Kidney epithelial cell (primary cell): ENCODE measurements around the gene SCMH1. TPM values are rescaled to one million over a fixed set of nuclear protein-coding genes. Genes with fewer than 3 reads are reported as not detected.
A peak's percentile ranks its signal among the peaks of the same experiment; 100 is the strongest.

ENCODE experiments used
- DNase-seq: peaks from one replicate; pipeline ENCODE4 v3.0.0-alpha.2; 2010; ENCODE audit warnings: low read depth
- H3K27me3 ChIP-seq: 2 replicates; pipeline ENCODE4 v1.6.0; 2011; ENCODE audit warnings: low read length; ENCODE audit not compliant: control insufficient read depth, insufficient read depth
- H3K36me3 ChIP-seq: 2 replicates; pipeline ENCODE4 v1.5.1; 2011; ENCODE audit warnings: low read length; ENCODE audit not compliant: control insufficient read depth, insufficient read depth
- H3K4me3 ChIP-seq: 2 replicates; pipeline ENCODE4 v1.5.1; 2011; ENCODE audit warnings: low read depth, mild to moderate bottlenecking, control low read depth, low read length
- total RNA-seq: library from RNA; depleted of rRNA; stranded (reverse); fragments of >200 nt; gene quantifications from 2 replicates; pipeline ENCODE4 v1.2.3, GENCODE V29; 2015
- TF ChIP-seq, protein P1 (sequence below): IDR thresholded peaks from 2 replicates; pipeline ENCODE4 v1.5.1; 2011; ENCODE audit warnings: mild to moderate bottlenecking, moderate library complexity, low read length, control low read depth, inconsistent platforms; ENCODE audit not compliant: insufficient read depth, poor library complexity, severe bottlenecking

Gene SCMH1
- total RNA-seq, 1 donor from 2014 or later = 24.3 TPM

DNA sequence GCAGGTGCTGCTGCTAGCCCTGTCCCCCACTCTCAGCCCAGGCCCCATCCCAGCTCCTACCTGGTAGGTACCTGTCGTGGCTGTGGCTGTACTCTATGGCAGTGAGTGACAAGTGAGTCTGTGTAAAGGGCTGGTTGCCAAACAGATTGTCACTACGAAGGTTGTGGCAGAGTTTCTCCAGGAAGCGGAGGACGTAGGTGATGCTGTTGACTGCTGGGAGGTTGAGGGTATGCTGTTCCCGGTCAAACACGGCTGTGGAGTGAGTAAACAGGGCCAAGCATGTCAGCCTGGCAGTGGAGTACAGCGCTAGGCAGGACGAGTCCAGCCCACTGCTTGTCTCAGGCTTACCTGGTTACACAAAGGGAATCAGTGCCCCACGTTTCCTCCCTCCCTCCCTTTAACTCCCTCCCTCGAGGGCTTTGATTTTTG is 195.7 kb downstream of the SCMH1 start:
- H3K27me3 ChIP-seq = no peaks in the 10 kb centered on the region
- H3K36me3 ChIP-seq = no peaks in the 10 kb centered on the region
- TF ChIP-seq, protein P1, sequence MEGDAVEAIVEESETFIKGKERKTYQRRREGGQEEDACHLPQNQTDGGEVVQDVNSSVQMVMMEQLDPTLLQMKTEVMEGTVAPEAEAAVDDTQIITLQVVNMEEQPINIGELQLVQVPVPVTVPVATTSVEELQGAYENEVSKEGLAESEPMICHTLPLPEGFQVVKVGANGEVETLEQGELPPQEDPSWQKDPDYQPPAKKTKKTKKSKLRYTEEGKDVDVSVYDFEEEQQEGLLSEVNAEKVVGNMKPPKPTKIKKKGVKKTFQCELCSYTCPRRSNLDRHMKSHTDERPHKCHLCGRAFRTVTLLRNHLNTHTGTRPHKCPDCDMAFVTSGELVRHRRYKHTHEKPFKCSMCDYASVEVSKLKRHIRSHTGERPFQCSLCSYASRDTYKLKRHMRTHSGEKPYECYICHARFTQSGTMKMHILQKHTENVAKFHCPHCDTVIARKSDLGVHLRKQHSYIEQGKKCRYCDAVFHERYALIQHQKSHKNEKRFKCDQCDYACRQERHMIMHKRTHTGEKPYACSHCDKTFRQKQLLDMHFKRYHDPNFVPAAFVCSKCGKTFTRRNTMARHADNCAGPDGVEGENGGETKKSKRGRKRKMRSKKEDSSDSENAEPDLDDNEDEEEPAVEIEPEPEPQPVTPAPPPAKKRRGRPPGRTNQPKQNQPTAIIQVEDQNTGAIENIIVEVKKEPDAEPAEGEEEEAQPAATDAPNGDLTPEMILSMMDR = no peak
- no peak overlapping the region for H3K4me3 ChIP-seq
- no peak for DNase-seq

DNA sequence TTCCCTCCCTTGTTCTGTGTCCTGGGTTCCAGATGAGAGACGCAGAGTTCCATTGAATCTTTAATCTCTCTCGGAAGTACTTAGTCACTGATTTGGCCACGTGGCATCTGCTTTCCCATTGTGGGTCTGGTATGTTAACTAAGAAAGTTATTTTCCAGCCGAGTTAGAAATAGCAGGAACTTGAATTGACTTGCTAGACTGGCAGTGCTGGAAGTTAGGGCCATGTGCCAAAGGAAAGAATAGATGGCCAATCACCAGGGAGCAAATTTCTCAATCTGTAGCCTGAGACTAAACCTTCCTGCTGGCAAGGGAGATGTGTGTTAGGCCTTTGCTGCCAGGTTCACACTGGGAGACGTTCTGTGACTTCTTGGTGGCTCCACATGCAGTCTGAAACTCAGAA is 196.4 kb downstream of the SCMH1 start:
- no peak overlapping the region for H3K4me3 ChIP-seq
- DNase-seq = peak; percentile 23

DNA sequence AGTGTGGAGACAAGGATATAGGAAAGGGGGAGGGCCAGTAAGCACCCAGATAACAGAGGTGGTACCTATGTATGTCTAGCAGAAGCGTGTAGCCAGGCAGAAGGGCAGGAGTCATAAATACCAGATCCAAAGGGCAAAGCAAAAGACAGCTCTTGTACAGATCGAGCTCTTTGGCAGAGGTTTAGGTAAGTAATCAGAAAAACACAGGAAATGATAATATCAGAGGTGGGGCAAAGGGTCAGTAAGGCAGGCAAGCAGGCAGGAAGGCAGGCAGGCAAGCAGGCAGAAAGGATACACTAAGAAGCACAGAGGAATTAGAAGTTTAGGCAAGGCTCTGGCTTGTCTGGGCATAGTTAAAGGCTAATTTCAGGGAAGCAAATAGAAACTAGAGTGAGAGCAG is 197.9 kb downstream of the SCMH1 start:
- H3K4me3 ChIP-seq = no peak overlapping the region
- no peaks in the 10 kb centered on the region for H3K36me3 ChIP-seq
- no peak for DNase-seq
- TF ChIP-seq, protein P1 = no peak
- no peaks in the 10 kb centered on the region for H3K27me3 ChIP-seq

More for the DNA sequence above, 196.4 kb downstream of the SCMH1 start:
- TF ChIP-seq, protein P1 = no peak
- Histone ChIP-seq H3K36me3 (no peaks in the 10 kb centered on the region), H3K27me3 (no peaks in the 10 kb centered on the region)

- DNase-seq = no peak
- no peaks in the 10 kb centered on the region for H3K36me3 ChIP-seq
- H3K27me3 ChIP-seq = no peaks in the 10 kb centered on the region
- no peak overlapping the region for H3K4me3 ChIP-seq
- TF ChIP-seq, protein P1 = no peak
These were observed 200.4 kb downstream of the SCMH1 start for GRCh38 chr1:41041614-41042270.

DNA sequence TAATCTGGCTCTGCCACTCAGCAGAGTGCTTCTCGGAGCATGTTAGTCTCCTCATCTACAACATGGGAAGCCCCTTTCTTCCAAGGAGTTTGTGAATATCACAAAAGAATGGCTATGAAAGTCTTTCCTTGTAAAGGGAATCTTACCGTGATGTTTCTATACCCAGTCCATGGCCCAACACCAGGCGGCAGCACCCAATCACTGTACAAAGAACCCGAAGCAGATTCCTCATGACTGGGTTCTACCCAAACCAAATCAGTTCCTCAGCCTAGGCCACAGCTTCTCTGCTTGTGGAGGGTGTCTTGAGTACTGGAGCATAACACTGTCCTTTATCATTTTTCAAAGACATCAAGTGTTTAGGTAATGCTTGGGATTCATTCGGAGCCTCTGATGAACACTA is 204.0 kb downstream of the SCMH1 start:
- Histone ChIP-seq H3K36me3 (no peaks in the 10 kb centered on the region), H3K27me3 (no peaks in the 10 kb centered on the region), H3K4me3 (no peak overlapping the region)
- no peak for DNase-seq
- TF ChIP-seq, protein P1 = peak; percentile 12

DNA sequence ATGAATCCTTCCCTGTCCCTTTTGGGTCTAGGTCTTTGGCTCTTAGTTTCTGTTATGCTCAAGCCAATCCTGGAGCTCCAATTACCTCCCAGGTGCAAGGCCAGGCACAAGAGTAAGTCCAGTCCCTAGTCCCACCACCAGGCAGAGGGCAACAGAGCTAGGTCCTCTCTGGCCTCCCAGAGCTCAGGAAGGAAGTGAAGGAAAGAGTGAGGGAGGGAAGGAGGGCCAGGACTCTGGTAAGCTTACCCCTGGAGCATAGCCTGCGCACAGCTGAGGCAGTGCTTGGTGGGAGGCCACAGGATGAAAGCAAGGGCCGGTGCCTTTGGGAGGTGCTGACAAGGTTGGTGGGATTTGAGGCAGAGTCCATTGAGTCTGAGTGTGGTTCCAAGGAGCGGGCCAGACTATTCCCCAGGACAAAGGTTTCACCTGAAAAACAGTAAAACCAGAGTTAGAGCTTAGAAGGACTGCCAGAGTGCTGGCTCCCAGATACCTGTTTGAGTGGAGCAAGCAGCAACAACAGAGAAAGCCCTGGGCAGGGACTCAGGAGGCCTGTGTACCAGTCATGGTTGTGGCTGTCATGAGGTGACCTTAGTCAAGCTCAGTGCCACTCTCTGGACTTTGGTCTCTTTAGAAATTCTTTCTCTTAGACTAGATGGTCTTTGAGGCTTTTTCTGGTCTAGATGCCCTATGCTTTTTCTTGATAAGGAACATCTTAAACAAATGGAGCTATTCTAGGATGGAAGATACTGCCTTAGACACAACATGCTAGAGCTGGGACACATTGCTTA is 204.8 kb downstream of the SCMH1 start:
- TF ChIP-seq, protein P1 = no peak
- H3K36me3 ChIP-seq = no peaks in the 10 kb centered on the region

More for the DNA sequence above, 204.8 kb downstream of the SCMH1 start:
- no peak for DNase-seq
- no peaks in the 10 kb centered on the region for H3K27me3 ChIP-seq
- H3K4me3 ChIP-seq = no peak overlapping the region
